Measurements from ENCODE around the gene AOPEP. TPM values are rescaled to one million over a fixed set of nuclear protein-coding genes. Genes with fewer than 3 reads are reported as not detected.
"Not testable (repeated sequence)": the region's sequence is repeated elsewhere in the genome, so short reads cannot be mapped to it uniquely, and the experiment has no call there.

AOPEP gene
- polyA plus RNA-seq, 1 donor from 2014 or later: 10.0 TPM

- Histone ChIP-seq H4K20me1 (ENCODE audit: insufficient read depth) (no peaks in the 10 kb centered on the region), H3K27me3 (ENCODE audit: insufficient read depth, low read depth, low read length) (no peaks in the 10 kb centered on the region), H3K27ac (ENCODE audit: low read length) (no peak overlapping the region), H3K4me3 (ENCODE audit: low read length) (no peak overlapping the region), H3F3A (ENCODE audit: insufficient read depth, low read length, poor library complexity, severe bottlenecking) (no peaks in the 10 kb centered on the region), H2AFZ (ENCODE audit: low read depth, low read length) (no peak overlapping the region), H3K4me2 (ENCODE audit: low read length) (no peak overlapping the region), H3K36me3 (ENCODE audit: insufficient read depth, low read length) (no peaks in the 10 kb centered on the region), H3K9ac (ENCODE audit: low read length) (no peak overlapping the region), H3K79me2 (replicated peaks; ENCODE audit: insufficient read depth, low read length) (no peaks in the 10 kb centered on the region), H3K9me3 (ENCODE audit: low read length) (no peaks in the 10 kb centered on the region), H3K9me2 (ENCODE audit: insufficient read depth, low read length) (no peaks in the 10 kb centered on the region)
- TF ChIP-seq EZH2 (IDR thresholded peaks at IDR 0.05; ENCODE audit: borderline replicate concordance, insufficient read depth, low read length, poor library complexity, severe bottlenecking) (no peak), POLR2AphosphoS5 (IDR thresholded peaks at IDR 0.05) (no peak), EP300 (conservative IDR thresholded peaks at IDR 0.05; ENCODE audit: poor library complexity, severe bottlenecking) (no peak), RAD21 (conservative IDR thresholded peaks at IDR 0.05) (no peak), TAF1 (IDR thresholded peaks at IDR 0.05; ENCODE audit: low read depth) (no peak), CTCF (IDR thresholded peaks at IDR 0.05; ENCODE audit: poor library complexity, severe bottlenecking) (no peak), SMC3 (conservative IDR thresholded peaks at IDR 0.05; ENCODE audit: poor library complexity) (no peak), REST (IDR thresholded peaks at IDR 0.05; ENCODE audit: borderline replicate concordance) (no peak), MXI1 (conservative IDR thresholded peaks at IDR 0.05; ENCODE audit: poor library complexity, severe bottlenecking) (no peak)
These were observed 149.0 kb downstream of the AOPEP start for GRCh38 chr9:94875300-94876020.

- H3K36me3 ChIP-seq (ENCODE audit: insufficient read depth, low read length); H3K9me2 ChIP-seq (ENCODE audit: insufficient read depth, low read length); H3K9me3 ChIP-seq (ENCODE audit: low read length); H3K9ac ChIP-seq (ENCODE audit: low read length); H3K27me3 ChIP-seq (ENCODE audit: insufficient read depth, low read depth, low read length); H3K27ac ChIP-seq (ENCODE audit: low read length); H3K4me3 ChIP-seq (ENCODE audit: low read length); H3F3A ChIP-seq (ENCODE audit: insufficient read depth, low read length, poor library complexity, severe bottlenecking); H3K79me2 ChIP-seq (replicated peaks; ENCODE audit: insufficient read depth, low read length); H4K20me1 ChIP-seq (ENCODE audit: insufficient read depth); H2AFZ ChIP-seq (ENCODE audit: low read depth, low read length); H3K4me2 ChIP-seq (ENCODE audit: low read length): not testable (repeated sequence)
These were observed 152.3 kb downstream of the AOPEP start for GRCh38 chr9:94878804-94879203.
